ENCODE data around the gene KIAA2012.

The KIAA2012 gene

GRCh38 chr2:202116691-202117090, 43.6 kb downstream of the KIAA2012 start:
- TF ChIP-seq, protein P1, sequence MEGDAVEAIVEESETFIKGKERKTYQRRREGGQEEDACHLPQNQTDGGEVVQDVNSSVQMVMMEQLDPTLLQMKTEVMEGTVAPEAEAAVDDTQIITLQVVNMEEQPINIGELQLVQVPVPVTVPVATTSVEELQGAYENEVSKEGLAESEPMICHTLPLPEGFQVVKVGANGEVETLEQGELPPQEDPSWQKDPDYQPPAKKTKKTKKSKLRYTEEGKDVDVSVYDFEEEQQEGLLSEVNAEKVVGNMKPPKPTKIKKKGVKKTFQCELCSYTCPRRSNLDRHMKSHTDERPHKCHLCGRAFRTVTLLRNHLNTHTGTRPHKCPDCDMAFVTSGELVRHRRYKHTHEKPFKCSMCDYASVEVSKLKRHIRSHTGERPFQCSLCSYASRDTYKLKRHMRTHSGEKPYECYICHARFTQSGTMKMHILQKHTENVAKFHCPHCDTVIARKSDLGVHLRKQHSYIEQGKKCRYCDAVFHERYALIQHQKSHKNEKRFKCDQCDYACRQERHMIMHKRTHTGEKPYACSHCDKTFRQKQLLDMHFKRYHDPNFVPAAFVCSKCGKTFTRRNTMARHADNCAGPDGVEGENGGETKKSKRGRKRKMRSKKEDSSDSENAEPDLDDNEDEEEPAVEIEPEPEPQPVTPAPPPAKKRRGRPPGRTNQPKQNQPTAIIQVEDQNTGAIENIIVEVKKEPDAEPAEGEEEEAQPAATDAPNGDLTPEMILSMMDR (IDR thresholded peaks at IDR 0.05; ENCODE audit: low read depth, low read length), result no peak
- Histone ChIP-seq H3K9me3 (no peaks in the 10 kb centered on the region), H3K4me3 (ENCODE audit: low read depth, low read length) (no peak overlapping the region), H3K4me1 (peaks cover 14% of the 10 kb centered on the region), H3K36me3 (no peaks in the 10 kb centered on the region), H3K27me3 (no peaks in the 10 kb centered on the region)
- DNase-seq, result no peak

DNA sequence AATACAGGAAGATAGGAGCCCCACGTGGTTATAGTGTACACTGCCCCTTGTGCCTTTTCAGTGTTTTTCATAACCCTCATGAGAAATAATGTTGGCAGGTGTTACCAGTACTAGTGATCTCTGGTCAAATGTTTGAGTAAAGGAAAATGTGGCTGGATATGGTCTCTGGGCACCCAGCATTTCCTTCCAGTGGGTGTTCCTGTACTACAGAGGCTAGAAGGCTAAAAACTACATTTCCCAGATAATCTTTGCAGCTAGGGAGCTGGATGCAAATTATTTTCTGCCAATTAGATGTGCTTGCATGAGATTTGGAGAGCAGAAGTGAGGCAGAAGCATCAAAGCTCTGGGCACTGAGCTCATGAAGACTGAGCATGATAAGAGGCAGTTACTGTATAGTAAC, 45.1 kb downstream of the KIAA2012 start:
- no peaks in the 10 kb centered on the region for H3K9me3 ChIP-seq
- no peak overlapping the region for H3K4me3 ChIP-seq (ENCODE audit: low read depth, low read length)
- H3K27me3 ChIP-seq, result no peaks in the 10 kb centered on the region
- DNase-seq, result no peak
- H3K4me1 ChIP-seq, result peaks cover 10% of the 10 kb centered on the region
- TF ChIP-seq, protein P1 (IDR thresholded peaks at IDR 0.05; ENCODE audit: low read depth, low read length), result no peak
- no peaks in the 10 kb centered on the region for H3K36me3 ChIP-seq

GRCh38 chr2:202120828-202121227, 47.8 kb downstream of the KIAA2012 start:
- no peaks in the 10 kb centered on the region for H3K36me3 ChIP-seq
- DNase-seq, result no peak

GRCh38 chr2:202121532-202122162, 48.6 kb downstream of the KIAA2012 start:
- no peaks in the 10 kb centered on the region for H3K27me3 ChIP-seq
- no peaks in the 10 kb centered on the region for H3K36me3 ChIP-seq
- TF ChIP-seq, protein P1 (IDR thresholded peaks at IDR 0.05; ENCODE audit: low read depth, low read length), result no peak
- no peaks in the 10 kb centered on the region for H3K4me1 ChIP-seq
- H3K9me3 ChIP-seq, result no peaks in the 10 kb centered on the region
- no peak overlapping the region for H3K4me3 ChIP-seq (ENCODE audit: low read depth, low read length)
- DNase-seq, result no peak

More at GRCh38 chr2:202120828-202121227, 47.8 kb downstream of the KIAA2012 start:
- Histone ChIP-seq H3K4me3 (ENCODE audit: low read depth, low read length) (no peak overlapping the region), H3K27me3 (no peaks in the 10 kb centered on the region), H3K9me3 (no peaks in the 10 kb centered on the region), H3K4me1 (no peaks in the 10 kb centered on the region)
- TF ChIP-seq, protein P1 (IDR thresholded peaks at IDR 0.05; ENCODE audit: low read depth, low read length), result no peak

DNA sequence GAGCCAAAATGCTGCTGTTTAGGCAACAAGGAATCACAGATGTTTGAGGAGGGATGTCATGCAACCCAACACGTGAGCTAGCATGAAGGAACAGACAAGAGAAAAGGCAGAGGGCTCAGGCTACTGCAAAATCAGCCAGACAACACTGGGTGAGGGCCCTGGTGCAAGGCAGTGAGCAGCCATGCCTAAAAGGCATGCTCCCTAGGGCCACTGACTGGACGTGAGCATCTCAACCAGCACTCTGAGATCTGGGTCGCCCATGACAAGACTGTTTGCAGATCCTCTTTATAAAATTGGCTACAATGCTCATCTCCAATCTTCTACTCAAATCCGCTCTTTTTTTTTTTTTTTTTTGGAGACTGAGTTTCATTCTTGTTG, 49.1 kb downstream of the KIAA2012 start:
- no peak for DNase-seq
- H3K27me3 ChIP-seq, result no peaks in the 10 kb centered on the region
- H3K9me3 ChIP-seq, result no peaks in the 10 kb centered on the region
- no peaks in the 10 kb centered on the region for H3K36me3 ChIP-seq
- TF ChIP-seq, protein P1 (IDR thresholded peaks at IDR 0.05; ENCODE audit: low read depth, low read length), result no peak
- no peaks in the 10 kb centered on the region for H3K4me1 ChIP-seq
- H3K4me3 ChIP-seq (ENCODE audit: low read depth, low read length), result no peak overlapping the region

DNA sequence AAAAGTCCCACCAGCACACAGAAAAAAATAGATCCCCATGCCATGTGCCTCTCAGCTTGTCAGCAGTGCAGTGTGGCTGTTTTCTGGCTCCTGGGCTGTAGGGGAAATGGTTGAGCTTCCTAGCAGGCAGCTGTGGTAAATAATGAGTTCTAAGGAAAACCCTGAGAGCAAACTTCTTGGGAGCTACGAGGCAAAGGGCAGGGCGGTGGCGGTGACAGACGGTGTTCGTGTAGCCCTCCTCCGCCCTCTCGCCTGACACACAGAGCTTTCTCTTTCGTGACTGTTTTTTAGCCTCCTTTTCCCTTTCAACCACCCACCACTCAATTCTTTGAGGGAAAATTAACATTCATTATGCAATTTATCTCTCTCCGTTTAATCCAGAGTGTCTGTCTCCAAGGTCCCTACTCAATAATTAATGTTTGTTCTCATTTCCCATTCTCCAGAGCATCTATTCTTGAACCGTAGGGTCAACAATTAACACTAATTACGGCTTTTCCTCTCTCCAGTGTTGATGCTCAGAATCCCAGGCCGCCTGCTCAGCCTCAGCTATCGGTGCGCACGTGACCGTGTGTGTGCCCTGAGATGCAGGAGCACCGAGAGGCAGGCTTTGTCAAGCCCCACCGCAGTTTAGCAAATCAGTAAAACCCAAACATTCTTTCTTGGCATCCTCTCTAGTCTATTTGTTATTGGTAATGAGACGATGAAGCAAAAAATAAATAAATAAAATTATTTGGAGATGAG, 50.1 kb downstream of the KIAA2012 start:
- H3K4me3 ChIP-seq (ENCODE audit: low read depth, low read length), result no peak overlapping the region
- H3K27me3 ChIP-seq, result no peaks in the 10 kb centered on the region
- no peak for DNase-seq
- H3K4me1 ChIP-seq, result no peaks in the 10 kb centered on the region
- no peaks in the 10 kb centered on the region for H3K9me3 ChIP-seq
- TF ChIP-seq, protein P1 (IDR thresholded peaks at IDR 0.05; ENCODE audit: low read depth, low read length), result no peak
- no peaks in the 10 kb centered on the region for H3K36me3 ChIP-seq
